ENCODE data around the gene GHRL. TPM values are rescaled to one million over a fixed set of nuclear protein-coding genes. Genes with fewer than 3 reads are reported as not detected.

The GHRL gene
- total RNA-seq, 1 experiment from 2014 or later = not detected

DNA sequence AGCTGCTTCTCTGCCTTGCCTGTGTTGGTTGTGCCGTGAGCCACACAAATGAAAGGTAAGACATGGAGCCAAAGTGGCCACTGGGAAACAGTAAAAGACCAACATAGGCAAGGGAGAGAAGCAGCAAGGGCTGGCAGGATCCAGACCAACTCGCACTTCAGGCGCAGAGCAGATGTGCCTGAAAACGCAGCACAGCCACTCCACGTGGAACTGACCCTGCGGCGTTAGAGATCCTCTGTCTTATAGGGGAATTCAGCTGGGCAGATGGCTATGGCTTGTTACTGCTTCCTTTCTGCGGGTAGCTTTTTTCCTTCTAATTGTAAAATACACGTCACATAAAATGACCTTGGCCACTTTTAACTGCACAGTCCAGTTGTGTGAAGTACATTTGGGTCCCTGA is 10.4 kb upstream of the GHRL start:
- H3K27ac ChIP-seq = no peak overlapping the region
- no peak overlapping the region for H2AFZ ChIP-seq
- no peak overlapping the region for H3K4me2 ChIP-seq
- H3K4me1 ChIP-seq (replicated peaks; ENCODE audit: insufficient read depth) = no peaks in the 10 kb centered on the region
- no peak for TF ChIP-seq EZH2 (IDR thresholded peaks at IDR 0.05; ENCODE audit: low read depth)
- TF ChIP-seq, protein P1, sequence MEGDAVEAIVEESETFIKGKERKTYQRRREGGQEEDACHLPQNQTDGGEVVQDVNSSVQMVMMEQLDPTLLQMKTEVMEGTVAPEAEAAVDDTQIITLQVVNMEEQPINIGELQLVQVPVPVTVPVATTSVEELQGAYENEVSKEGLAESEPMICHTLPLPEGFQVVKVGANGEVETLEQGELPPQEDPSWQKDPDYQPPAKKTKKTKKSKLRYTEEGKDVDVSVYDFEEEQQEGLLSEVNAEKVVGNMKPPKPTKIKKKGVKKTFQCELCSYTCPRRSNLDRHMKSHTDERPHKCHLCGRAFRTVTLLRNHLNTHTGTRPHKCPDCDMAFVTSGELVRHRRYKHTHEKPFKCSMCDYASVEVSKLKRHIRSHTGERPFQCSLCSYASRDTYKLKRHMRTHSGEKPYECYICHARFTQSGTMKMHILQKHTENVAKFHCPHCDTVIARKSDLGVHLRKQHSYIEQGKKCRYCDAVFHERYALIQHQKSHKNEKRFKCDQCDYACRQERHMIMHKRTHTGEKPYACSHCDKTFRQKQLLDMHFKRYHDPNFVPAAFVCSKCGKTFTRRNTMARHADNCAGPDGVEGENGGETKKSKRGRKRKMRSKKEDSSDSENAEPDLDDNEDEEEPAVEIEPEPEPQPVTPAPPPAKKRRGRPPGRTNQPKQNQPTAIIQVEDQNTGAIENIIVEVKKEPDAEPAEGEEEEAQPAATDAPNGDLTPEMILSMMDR (conservative IDR thresholded peaks at IDR 0.05) = no peak
- no peak overlapping the region for H3K4me3 ChIP-seq
- H4K20me1 ChIP-seq (ENCODE audit: insufficient read depth) = peaks cover 15% of the 10 kb centered on the region
- H3K36me3 ChIP-seq (ENCODE audit: low read depth) = peaks cover 41% of the 10 kb centered on the region; the same call in 1 of the 2 replicates
- intact Hi-C loops (cut with micrococcal nuclease; ENCODE audit: unreplicated experiment) = no loop called here
- POLR2A ChIA-PET (ENCODE audit: unreplicated experiment) = no interaction called here
- DNase-seq = no peak
- H3K9me2 ChIP-seq (ENCODE audit: insufficient read depth) = no peaks in the 10 kb centered on the region
- no peaks in the 10 kb centered on the region for H3K27me3 ChIP-seq (ENCODE audit: insufficient read depth, low read depth)
- peaks cover 15% of the 10 kb centered on the region; the same call in 1 of the 2 replicates for H3F3A ChIP-seq (ENCODE audit: insufficient read depth, low read depth)
- H3K79me2 ChIP-seq (ENCODE audit: low read depth) = no peaks in the 10 kb centered on the region
- no peaks in the 10 kb centered on the region for H3K9me3 ChIP-seq (ENCODE audit: insufficient read depth, low read depth)
- CTCF ChIA-PET = no interaction called here
- no TSS peak for BruUV-seq (replicated peaks)

DNA sequence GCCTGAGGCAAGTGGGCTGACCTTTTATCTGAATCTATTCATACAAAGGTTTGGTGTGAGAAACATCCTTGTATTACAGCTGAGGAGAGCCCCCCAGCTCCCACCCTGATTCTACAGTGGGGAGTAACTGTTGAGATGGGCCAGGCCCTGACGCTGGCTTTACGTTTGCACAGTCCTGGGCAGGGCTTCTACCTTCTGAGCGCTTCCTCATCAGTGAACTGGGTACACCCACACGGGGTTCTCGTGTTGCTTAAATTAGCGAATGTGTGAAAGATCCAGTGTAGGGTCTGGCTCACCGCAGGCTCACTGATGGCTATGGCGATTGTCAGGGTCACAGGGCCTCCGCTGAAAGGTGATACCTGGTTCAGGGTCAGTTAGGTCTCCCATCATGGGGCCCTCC is 7.3 kb upstream of the GHRL start:
- CTCF ChIA-PET = no interaction called here
- Histone ChIP-seq H3K9me3 (ENCODE audit: insufficient read depth, low read depth) (no peaks in the 10 kb centered on the region), H3K4me3 (no peak overlapping the region), H3K79me2 (ENCODE audit: low read depth) (no peaks in the 10 kb centered on the region), H3K4me1 (replicated peaks; ENCODE audit: insufficient read depth) (no peaks in the 10 kb centered on the region), H3K4me2 (no peak overlapping the region), H3K27me3 (ENCODE audit: insufficient read depth, low read depth) (no peaks in the 10 kb centered on the region), H3K36me3 (ENCODE audit: low read depth) (peaks cover 30% of the 10 kb centered on the region; the same call in 1 of the 2 replicates), H4K20me1 (ENCODE audit: insufficient read depth) (peaks cover 15% of the 10 kb centered on the region), H2AFZ (no peak overlapping the region), H3K27ac (no peak overlapping the region), H3K9me2 (ENCODE audit: insufficient read depth) (no peaks in the 10 kb centered on the region), H3F3A (ENCODE audit: insufficient read depth, low read depth) (peaks cover 15% of the 10 kb centered on the region; the same call in 1 of the 2 replicates)
- BruUV-seq (replicated peaks) = no TSS peak
- intact Hi-C loops (cut with micrococcal nuclease; ENCODE audit: unreplicated experiment) = no loop called here
- DNase-seq = no peak
- no peak for TF ChIP-seq EZH2 (IDR thresholded peaks at IDR 0.05; ENCODE audit: low read depth)
- TF ChIP-seq, protein P1 (conservative IDR thresholded peaks at IDR 0.05) = no peak
- POLR2A ChIA-PET (ENCODE audit: unreplicated experiment) = no interaction called here

DNA sequence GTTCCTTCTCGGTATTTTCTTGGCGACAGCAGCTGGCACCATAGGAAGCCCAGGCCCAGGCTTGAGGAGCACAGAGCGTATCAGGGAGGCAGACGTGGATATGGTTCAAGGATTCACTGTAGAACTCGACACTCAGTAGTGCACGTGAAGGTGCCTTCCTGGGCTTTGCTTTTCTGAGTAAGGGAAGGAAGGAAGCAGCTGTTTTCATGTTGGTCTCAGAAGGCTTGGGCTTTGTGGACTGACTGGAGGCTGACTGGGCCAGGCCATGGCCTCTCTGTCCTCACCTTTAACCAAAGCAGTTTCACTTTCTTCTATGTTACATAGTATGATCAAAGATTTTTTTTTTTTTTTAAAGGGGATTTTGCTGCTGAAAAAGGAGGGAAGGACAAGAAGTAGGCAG is 6.9 kb upstream of the GHRL start:
- TF ChIP-seq, protein P1 (conservative IDR thresholded peaks at IDR 0.05) = no peak
- no peak for TF ChIP-seq EZH2 (IDR thresholded peaks at IDR 0.05; ENCODE audit: low read depth)
- Histone ChIP-seq H4K20me1 (ENCODE audit: insufficient read depth) (peaks cover 15% of the 10 kb centered on the region), H3K9me2 (ENCODE audit: insufficient read depth) (no peaks in the 10 kb centered on the region), H3K4me2 (no peak overlapping the region), H3K27me3 (ENCODE audit: insufficient read depth, low read depth) (no peaks in the 10 kb centered on the region), H3K4me3 (no peak overlapping the region), H2AFZ (no peak overlapping the region), H3K9me3 (ENCODE audit: insufficient read depth, low read depth) (no peaks in the 10 kb centered on the region), H3K4me1 (replicated peaks; ENCODE audit: insufficient read depth) (no peaks in the 10 kb centered on the region), H3K79me2 (ENCODE audit: low read depth) (no peaks in the 10 kb centered on the region), H3K27ac (no peak overlapping the region), H3F3A (ENCODE audit: insufficient read depth, low read depth) (peaks cover 18% of the 10 kb centered on the region; the same call in 1 of the 2 replicates), H3K36me3 (ENCODE audit: low read depth) (peaks cover 26% of the 10 kb centered on the region; the same call in 1 of the 2 replicates)
- intact Hi-C loops (cut with micrococcal nuclease; ENCODE audit: unreplicated experiment) = no loop called here
- no peak for DNase-seq
- POLR2A ChIA-PET (ENCODE audit: unreplicated experiment) = no interaction called here
- CTCF ChIA-PET = no interaction called here
- BruUV-seq (replicated peaks) = no TSS peak

Data from PC-9 (cell line).